GM19324 (cell line): ENCODE measurements around the gene ZC2HC1B.
"Not testable (repeated sequence)": the region's sequence is repeated elsewhere in the genome, so short reads cannot be mapped to it uniquely, and the experiment has no call there.

Source experiments
- ATAC-seq: cut with Tn5 transposase; IDR thresholded peaks from one replicate; pipeline ENCODE4 v1.9.1; 2021; ENCODE audit warnings: mild to moderate bottlenecking, moderate library complexity; ENCODE audit not compliant: unreplicated experiment, low FRiP score

The ZC2HC1B gene

DNA sequence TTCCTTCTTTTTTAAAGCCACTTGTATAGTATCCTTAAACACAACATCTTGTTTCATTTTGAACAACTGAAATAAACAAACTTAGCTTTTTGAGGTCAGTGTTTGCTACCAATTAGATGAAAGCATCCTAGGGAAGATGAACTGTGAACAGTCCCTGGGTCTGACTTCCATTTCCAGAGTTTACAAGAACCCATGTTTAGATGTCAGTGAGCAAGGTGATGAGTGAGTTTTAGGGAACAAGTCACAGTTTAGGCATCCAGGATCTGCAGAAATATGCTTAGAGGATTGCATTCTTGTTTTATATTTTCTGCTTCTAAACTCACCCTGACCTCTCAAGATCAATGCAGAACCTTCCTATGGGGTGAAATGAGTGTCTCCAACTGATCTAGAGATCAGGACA, 3.0 kb downstream of the ZC2HC1B start:
- ATAC-seq: no peak

DNA sequence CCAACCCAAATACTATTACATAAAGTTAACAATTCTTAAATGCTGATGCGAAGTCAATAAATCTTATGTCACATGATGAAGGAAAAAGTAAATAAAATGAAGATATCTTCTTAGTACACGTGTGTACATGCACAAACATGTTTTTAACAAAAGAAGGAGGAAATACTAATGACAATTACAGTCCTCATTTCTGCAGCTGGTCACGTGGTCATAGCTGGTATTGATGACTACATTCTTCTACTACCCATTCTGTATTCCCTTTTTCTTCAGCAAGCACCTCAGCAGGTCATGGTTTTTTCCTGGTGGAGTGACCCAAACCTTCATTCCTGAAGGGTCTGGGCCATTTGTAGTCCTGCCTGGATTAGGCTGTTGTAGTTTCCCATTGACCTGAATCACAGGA, 4.5 kb downstream of the ZC2HC1B start:
- not testable (repeated sequence) for ATAC-seq

DNA sequence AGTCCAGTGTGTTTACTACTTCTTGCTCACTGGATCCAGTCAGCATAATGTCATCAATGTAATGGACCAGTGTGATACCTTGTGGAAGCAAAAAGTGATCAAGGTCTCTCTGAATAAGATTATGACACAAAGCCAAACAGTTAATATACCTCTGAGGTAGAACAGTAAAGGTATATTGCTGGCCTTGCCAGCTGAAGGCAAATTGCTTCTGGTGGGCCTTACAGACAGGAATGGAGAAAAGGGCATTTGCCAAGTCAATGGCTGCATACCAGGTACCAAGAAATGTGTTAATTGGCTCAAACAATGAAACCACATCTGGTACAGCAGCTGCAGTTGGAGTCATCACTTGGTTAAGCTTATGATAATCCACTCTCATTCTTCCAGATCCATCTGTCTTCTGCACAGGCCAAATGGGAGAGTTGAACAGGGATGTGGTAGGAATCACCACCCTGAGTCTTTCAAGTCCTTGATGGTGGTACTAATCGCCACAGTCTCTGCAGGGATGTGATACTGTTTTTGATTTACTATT, 7.0 kb downstream of the ZC2HC1B start:
- not testable (repeated sequence) for ATAC-seq

DNA sequence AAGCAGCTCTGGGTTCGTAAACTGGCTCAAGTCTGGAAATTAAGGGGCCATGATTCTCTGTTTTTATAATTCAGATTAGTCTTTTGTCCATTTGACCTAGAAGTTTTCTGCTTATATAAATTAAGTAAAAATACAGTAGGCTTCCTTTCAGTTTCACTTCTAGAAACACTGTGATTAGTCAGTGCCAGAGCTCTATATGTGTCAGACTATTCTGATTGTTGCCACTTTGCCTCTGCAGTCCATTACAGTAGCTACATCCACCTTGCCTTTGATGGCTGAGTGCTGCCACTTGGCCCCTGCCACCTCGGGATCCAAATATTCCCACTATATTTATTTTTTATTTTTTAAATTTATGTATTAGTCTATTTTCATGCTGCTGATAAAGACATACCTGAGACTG, 7.9 kb downstream of the ZC2HC1B start:
- peak; percentile 56 for ATAC-seq

DNA sequence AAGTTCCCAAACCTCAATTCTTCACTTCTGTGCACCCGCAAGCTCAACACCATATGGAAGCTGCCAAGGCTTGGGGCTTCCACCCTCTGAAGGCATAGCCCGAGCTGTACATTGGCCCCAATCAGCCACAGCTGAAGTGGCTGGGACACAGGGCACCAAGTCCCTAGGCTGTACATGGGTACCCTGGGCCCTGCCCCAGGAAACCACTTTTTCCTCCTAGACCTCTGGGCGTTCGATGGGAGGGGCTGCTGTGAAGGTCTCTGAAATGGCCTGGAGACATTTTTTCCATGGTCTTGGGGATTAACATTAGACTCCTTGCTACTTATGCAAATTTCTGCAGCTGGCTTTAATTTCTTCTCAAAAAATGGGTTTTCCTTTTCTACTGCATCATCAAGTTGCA, 9.3 kb downstream of the ZC2HC1B start:
- not testable (repeated sequence) for ATAC-seq

DNA sequence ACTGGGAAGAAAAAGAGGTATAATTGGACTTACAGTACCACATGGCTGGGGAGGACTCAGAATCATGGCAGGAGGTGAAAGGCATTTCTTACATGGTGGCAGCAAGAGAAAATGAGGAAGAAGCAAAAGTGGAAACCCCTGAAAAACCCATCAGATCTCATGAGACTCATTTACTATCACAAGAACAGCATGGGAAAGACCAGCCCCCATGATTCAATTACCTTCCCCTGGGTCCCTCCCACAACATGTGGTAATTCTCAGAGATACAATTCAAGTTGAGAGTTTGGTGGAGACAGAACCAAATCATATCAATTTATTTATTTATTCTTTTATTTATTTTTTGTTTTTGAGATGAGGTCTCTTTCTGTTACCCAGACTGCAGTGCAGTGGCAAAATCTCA, 10.2 kb downstream of the ZC2HC1B start:
- ATAC-seq: not testable (repeated sequence)

DNA sequence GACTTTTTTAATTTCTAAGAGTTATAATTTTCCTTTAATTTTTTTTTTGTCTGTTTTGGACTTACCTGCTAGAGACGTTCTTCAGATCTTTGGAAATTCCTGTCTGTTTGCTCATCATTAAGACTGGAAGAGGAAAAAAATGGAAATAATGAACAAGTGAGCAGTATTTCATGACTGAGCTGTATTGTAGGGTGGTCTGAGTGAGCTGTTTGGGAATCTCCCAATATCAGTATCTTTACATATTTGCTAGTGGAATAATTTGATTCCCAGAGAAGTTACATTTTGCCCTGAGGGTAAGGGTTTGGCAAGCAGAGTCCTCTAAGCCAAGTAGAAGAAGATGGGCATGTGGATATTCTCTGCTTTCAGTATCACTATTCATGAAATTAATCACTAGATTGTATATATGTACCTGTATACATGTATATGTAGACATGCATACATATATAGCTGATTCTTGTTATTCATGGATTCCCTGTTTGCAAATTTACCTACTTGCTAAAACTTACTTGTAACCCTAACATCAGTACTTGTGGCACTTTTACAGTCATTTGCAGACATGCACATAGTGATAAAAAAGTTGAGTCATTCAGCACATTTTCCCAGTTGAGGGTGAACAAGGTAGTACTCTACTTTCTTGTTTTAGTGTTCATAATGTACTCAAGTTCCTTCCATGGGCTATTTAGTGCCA, 13.5 kb downstream of the ZC2HC1B start:
- no peak for ATAC-seq

DNA sequence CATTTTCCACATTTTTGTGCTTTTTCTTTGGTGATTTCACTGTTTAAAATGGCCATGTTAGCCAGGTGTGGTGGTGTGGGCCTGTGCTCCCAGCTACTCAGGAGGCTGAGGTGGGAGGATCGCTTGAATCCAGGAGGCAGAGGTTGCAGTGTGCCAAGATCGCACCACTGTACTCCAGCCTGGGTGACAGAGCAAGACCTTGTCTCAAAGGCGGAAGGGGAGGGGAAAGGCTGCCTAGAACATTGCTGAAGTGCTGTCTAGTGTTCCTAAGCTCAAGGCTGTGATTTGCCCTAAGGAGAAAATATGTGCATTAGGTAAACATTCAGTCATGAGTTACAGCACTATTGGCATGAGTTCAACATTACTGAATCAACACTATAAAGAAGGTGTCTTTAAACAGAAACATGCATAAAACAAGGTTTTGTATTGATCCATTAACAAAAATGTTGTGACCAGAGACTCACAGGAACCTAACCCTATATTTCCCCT, 14.0 kb downstream of the ZC2HC1B start:
- no peak for ATAC-seq

DNA sequence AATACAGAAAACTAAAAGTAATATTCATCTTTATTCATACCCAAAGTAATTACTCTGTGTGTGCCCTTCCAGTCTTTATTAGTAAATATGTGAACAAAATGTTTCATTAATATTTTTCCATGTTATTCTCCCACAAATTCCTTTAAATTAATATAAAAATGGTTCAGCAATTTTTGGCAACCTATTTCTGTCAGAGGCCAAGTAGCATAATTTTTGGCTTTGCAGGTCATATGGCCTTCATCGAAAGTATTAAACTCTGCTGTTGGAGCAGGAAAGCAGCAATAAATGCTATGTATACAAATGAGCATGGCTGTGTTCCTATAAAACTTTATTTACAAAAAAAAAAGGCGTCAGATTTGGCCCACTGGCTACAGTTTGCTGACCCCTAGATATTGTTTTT, 16.1 kb downstream of the ZC2HC1B start:
- no peak for ATAC-seq

DNA sequence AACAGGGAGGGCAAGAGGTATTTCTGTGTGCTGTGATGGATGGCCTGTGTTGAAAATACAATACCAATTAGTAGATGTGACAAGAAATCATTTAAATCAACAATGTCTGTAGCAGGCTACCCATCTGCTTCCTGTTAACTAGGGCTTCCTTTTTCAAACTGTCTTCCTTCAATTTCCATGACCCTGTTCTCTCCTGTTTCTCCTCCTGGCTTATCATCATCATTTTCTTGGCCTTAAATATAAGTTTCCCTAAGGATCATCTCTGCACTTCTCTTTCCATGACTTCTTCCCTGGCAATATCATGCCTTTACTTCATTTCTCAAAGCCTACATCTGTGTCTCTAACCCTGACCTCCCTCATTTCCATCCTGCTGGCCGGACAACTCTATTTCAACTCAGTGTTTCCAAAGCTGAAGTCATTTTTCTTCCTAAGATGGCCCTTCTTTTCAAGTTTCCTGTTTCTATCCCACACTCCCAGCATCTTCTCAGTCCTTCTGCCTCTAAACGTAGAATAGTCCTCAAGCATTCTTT, 18.2 kb downstream of the ZC2HC1B start:
- ATAC-seq: no peak

DNA sequence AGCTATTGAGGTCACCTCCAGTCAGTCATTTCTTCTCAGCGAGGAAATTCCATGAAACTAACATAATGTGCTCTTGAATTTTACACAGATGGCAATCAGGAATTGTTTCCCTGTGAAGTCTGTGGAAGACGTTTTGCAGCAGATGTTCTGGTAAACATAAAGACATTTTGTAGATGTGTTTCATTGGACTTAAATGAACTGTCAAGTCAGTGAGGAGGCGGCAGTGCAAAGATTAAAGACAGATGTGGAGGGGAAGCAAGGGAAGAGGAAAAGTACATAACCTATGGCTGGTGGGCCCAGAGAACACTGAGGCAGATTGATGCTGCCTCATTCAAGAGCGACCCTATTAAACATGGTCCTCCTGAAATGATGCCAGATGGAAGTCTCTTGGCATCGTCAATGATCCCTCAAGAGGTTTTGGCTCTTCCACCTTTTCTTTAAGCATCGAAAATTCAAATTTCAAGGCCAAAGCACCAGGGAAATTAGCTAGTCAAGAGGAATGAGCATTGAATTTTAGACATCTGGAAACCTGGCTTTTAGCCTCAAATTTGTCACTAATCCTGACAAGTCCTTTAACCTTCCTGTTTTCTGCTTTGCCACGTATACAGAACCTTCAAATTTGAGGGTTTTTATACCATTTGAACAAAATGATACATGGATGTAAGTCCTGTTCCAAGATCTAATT, 20.1 kb downstream of the ZC2HC1B start:
- ATAC-seq: no peak

DNA sequence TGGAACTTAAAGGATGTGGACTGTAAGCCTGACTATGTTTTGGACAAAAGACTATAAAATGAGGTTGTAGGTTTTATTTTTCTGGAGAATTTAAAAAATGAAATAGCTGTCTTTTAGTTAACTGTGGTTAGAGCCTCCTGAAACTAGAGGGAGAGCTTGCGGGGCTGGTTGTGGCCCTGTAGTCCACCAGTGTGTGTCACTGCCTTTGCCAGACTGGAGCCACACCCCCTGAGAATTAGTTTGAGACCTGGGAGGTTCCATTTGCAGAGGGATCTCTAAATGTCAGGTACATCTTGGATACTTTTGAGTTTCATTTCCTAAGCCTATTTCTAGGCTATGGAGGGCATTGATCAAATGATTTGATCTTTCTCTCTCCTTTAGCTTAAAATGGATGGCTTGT, 20.8 kb downstream of the ZC2HC1B start:
- ATAC-seq: no peak

DNA sequence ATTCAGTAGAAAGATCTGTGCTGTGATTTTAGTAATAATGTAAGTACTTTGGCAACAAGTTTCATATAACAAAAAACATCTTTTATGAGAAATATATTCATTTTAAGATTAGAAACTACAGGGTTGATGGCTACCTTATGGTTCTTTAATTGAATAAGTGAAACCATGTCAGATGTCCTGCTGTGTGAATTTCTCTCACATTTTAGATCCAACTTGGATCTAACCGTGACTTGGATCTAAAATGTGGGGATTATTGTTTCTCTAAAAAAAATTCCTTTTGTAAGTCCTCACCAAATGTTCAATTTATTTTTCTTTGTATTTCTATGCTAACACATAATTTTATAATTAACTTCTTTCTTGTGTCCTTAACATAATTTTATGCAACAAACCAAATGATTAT, 30.4 kb downstream of the ZC2HC1B start:
- no peak for ATAC-seq

DNA sequence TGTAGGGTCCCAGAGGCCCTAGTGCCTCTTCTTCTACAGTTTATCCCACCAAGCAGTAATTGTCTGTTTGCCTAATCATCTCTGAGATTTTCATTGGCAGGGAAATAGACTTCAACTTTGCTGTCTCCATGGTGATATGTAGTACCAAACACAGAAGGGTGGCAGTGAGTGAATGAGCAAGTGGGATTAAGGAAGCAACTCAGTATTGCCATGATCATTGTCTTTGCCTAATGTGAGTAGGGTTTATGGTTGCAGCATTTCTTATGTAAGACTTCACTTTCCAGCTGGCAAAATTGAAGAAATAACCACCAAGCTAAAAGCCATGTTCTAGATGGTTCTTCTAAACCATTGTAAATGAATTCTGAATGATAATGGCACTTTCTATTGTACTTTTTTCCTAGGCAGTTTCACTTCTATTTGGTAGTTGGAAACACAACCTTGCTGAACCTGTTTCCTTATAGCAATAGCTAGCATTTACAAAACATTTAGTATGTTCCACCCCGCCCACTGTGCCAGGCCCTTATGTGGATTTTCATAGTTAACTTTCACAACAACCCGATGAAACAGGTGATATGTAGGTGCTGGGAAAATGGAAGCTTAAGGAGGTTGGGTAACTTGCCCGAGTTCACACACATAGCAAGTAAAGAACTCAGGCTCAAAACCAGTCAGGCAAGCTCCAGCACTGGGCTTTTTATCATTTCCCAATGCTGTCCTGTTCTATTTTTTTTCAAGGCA, 32.0 kb downstream of the ZC2HC1B start:
- no peak for ATAC-seq

DNA sequence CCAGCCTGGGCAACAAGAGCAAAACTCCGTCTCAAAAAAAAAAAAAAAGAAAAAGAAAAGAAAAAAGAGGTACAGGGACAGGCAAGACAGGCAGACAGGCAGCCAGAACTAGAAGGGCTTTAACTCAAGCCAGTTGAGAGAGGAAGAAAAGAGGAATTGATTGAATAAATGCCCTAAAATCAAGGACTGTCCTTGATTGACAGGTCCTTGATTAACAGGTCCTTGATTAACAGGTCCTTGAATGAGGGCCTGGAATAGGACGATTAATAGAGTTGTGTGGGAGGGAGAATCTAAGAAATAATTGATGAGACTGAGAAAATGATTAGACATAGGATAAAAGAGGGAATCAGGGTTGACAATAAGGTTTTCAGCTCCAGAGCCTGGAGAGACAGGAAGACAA, 36.1 kb downstream of the ZC2HC1B start:
- ATAC-seq: no peak

DNA sequence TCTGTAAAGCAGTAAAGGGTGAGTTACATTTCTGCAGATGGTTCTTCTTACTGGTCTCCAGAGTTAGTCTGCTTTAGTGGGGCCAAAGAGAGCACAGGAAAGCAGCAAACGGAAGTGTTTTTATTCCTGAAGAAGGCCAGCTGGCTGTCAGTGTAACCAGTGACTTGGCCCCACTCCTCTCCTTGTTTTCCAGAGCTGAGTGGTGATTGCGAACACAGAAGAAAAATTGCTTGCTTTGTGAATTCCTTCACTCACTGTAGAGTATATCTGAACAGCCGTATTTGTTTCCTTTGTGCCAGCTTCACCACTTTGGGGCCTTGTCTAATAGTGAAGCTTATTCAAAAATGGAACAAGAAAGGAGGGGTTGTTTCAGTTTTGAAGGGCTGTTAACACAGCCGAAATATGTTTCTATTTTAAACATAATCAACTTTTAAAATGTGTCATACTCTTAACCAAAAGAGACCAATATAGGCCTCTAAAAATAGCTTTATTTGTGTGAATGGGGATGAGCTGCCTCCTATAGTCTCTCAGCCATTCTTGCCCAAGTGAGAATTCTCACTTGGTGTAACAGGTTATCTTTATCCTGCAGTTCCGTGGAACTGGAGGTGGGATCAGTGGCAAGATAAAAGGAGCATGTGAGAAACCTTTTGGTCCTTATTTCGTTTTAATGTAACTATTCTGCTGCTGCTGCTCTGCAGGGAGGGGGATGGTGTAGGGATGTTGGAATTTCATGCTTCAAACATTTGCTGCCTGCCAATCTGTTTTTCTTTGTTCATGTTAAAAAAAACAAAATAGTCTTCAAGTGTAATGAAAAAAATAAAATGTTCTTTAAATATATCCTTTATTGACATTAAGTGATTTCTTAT, 37.8 kb downstream of the ZC2HC1B start:
- peak; percentile 97 for ATAC-seq

DNA sequence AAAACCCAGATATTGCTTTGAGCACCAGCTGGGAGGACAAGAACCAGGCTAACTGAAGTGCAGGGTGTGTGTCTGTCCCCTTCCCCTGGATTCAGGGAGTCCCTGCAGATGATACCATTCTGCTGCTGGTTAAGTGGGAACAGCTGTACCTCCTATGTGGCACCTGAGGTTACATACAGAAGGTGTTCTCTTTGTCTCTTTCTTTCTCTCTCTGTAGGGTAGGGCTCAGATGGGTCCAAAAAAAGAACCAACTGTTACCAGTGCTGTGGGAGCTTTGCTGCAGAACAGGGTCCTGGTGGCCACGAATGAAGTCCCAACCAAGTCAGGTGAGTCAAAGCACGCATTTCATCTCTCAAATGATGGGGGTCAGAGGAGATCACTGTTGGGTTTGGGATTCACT, 38.6 kb downstream of the ZC2HC1B start:
- ATAC-seq: no peak

DNA sequence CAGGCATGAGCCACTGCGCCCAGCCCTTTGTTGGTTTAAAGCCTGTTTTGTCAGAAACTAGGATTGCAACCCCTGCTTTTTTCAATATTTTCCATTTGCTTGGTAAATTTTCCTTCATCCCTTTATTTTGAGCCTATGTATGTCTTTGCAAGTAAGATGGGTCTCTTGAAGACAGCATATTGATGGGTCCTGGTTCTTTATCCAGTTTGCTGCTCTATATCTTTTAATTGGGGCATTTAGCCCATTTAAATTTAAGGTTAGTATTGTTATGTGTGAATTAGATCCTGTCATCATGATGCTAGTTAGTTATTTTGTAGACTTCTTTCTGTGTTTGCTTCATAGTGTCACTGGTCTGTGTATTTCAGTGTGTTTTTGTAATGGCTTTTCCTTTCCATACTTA, 46.8 kb downstream of the ZC2HC1B start:
- ATAC-seq: no peak

DNA sequence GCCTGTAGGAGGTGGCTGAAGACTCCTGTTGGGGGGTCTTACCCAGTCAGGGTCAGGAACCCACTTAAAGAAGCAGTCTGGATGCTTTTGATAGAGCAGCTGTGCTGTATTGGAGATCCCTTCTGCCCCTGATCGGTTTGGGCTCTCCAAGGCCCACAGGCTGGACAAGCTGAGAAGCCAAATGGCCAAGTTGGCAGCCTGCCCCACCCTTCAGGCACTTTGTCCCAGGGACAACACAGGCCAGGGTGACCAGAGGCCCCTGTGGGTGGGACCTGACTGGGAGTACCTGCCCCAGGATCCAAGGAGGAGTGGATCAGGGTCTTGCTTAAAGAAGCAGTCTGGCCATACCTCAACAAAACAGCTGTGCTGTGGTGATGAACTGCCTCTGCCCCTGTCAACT, 48.4 kb downstream of the ZC2HC1B start:
- no peak for ATAC-seq

DNA sequence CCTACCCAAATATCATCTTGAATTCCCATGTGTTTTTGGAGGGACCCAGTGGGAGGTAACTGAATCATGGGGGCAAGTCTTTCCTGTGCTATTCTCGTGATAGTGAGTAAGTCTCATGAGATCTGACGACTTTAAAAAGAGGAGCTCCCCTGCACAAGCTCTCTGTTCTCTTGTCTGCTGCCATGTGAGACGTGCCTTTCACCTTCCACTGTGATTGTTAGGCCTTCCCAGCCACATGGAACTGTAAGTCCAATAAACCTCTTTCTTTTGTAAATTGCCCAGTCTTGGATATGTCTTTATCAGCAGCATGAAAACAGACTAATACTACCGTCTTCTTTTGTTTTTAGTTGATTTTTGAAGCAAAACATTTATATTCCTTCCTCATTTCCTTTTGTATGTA, 52.8 kb downstream of the ZC2HC1B start:
- not testable (repeated sequence) for ATAC-seq
